OCI-LY3 (cell line): ENCODE measurements around the gene PM20D1.
A peak's percentile ranks its signal among the peaks of the same experiment; 100 is the strongest.
"Not testable (repeated sequence)": the region's sequence is repeated elsewhere in the genome, so short reads cannot be mapped to it uniquely, and the experiment has no call there.

ENCODE experiments used
- H2AFZ ChIP-seq: fragments of 200-600, 300-600 bp; shearing (Covaris generic); 2 replicates; pipeline ENCODE4 v1.6.0; 2014; ENCODE audit warnings: antibody characterized with exemption, low read depth, low read length
- H3K27ac ChIP-seq: fragments of 200-600, 300-600 bp; sonication (generic); 2 replicates; pipeline ENCODE4 v1.5.1; 2014; ENCODE audit warnings: mild to moderate bottlenecking, low read length, moderate library complexity, mixed read lengths
- H3K27me3 ChIP-seq: fragments of 200-600, 300-600 bp; sonication (generic); 2 replicates; pipeline ENCODE4 v1.6.1; 2014; ENCODE audit warnings: low read depth, low read length, mixed read lengths
- H3K36me3 ChIP-seq: fragments of 200-600, 300-600 bp; sonication (generic); replicated peaks from 2 replicates; pipeline ENCODE3; 2014; ENCODE audit warnings: low read depth, low read length, mixed read lengths
- H3K4me1 ChIP-seq: fragments of 300-600, 200-600 bp; sonication (generic); 2 replicates; pipeline ENCODE4 v1.6.1; 2014; ENCODE audit warnings: low read length, mixed read lengths
- H3K4me2 ChIP-seq: fragments of 200-600, 300-600 bp; sonication (generic); 2 replicates; pipeline ENCODE4 v1.6.1; 2014; ENCODE audit warnings: low read length, mixed read lengths
- H3K4me3 ChIP-seq: fragments of 300-600, 200-600 bp; sonication (generic); 2 replicates; pipeline ENCODE4 v1.5.1; 2014; ENCODE audit warnings: antibody characterized with exemption, mild to moderate bottlenecking, low read length, moderate library complexity
- H3K79me2 ChIP-seq: fragments of 300-600, 200-600 bp; shearing (Covaris generic); 2 replicates; pipeline ENCODE4 v1.6.1; 2014; ENCODE audit warnings: mild to moderate bottlenecking, low read length, mixed read lengths
- H3K9ac ChIP-seq: fragments of 300-600, 200-600 bp; shearing (Covaris generic); 2 replicates; pipeline ENCODE4 v1.6.0; 2014; ENCODE audit warnings: mild to moderate bottlenecking, low read length, moderate library complexity
- H3K9me3 ChIP-seq: fragments of 200-600, 300-600 bp; shearing (Covaris generic); 2 replicates; pipeline ENCODE4 v1.6.1; 2014; ENCODE audit warnings: low read length, mixed read lengths; ENCODE audit not compliant: insufficient read depth
- H4K20me1 ChIP-seq: fragments of 200-600, 300-600 bp; sonication (generic); 2 replicates; pipeline ENCODE4 v1.6.1; 2016; ENCODE audit warnings: low read length, mixed read lengths; ENCODE audit not compliant: insufficient read depth
- CTCF ChIP-seq: fragments of 200-600, 300-600 bp; sonication (generic); IDR thresholded peaks from 2 replicates; pipeline ENCODE4 v1.5.1; 2014; ENCODE audit warnings: antibody characterized with exemption, low read length, low read depth
- EZH2phosphoT487 ChIP-seq: fragments of 200-600 bp; shearing (Covaris generic); IDR thresholded peaks from 2 replicates; pipeline ENCODE4 v1.6.1; 2018; ENCODE audit warnings: antibody characterized with exemption, mixed run types, low read depth

Gene PM20D1

GRCh38 chr1:205870236-205870635, 20.3 kb upstream of the PM20D1 start:
- no peak overlapping the region for H3K27ac ChIP-seq
- H3K9ac ChIP-seq = no peak overlapping the region
- H3K36me3 ChIP-seq = no peaks in the 10 kb centered on the region
- H3K4me1 ChIP-seq = peaks cover 6% of the 10 kb centered on the region
- H3K4me2 ChIP-seq = no peak overlapping the region
- no peaks in the 10 kb centered on the region for H3K27me3 ChIP-seq
- no peaks in the 10 kb centered on the region for H3K9me3 ChIP-seq
- H2AFZ ChIP-seq = no peak overlapping the region
- H3K4me3 ChIP-seq = no peak overlapping the region
- H3K79me2 ChIP-seq = no peaks in the 10 kb centered on the region
- TF ChIP-seq EZH2phosphoT487 (no peak), CTCF (no peak)
- H4K20me1 ChIP-seq = no peaks in the 10 kb centered on the region

- Histone ChIP-seq H3K79me2 (no peaks in the 10 kb centered on the region), H4K20me1 (no peaks in the 10 kb centered on the region), H3K9me3 (peaks cover 28% of the 10 kb centered on the region), H3K4me3 (no peak overlapping the region), H3K4me2 (no peak overlapping the region), H2AFZ (no peak overlapping the region), H3K9ac (no peak overlapping the region), H3K36me3 (peaks cover 16% of the 10 kb centered on the region), H3K4me1 (peaks cover 15% of the 10 kb centered on the region), H3K27ac (no peak overlapping the region), H3K27me3 (no peaks in the 10 kb centered on the region)
- TF ChIP-seq CTCF = no peak
- no peak for TF ChIP-seq EZH2phosphoT487
These were observed 11.6 kb upstream of the PM20D1 start for GRCh38 chr1:205861540-205861939.

- TF ChIP-seq CTCF = peak; percentile 30
- no peak for TF ChIP-seq EZH2phosphoT487
- H3K27ac ChIP-seq = no peak overlapping the region
- H3K36me3 ChIP-seq = peaks cover 16% of the 10 kb centered on the region
- H2AFZ ChIP-seq = no peak overlapping the region
- no peaks in the 10 kb centered on the region for H3K79me2 ChIP-seq
- H3K9ac ChIP-seq = no peak overlapping the region
- H3K9me3 ChIP-seq = peaks cover 28% of the 10 kb centered on the region
- no peak overlapping the region for H3K4me2 ChIP-seq
- no peaks in the 10 kb centered on the region for H3K27me3 ChIP-seq
- H4K20me1 ChIP-seq = no peaks in the 10 kb centered on the region
- H3K4me3 ChIP-seq = no peak overlapping the region
- H3K4me1 ChIP-seq = peaks cover 15% of the 10 kb centered on the region
These were observed 8.4 kb upstream of the PM20D1 start for GRCh38 chr1:205858141-205858961.

GRCh38 chr1:205857501-205857900, 7.6 kb upstream of the PM20D1 start:
- H2AFZ ChIP-seq, H4K20me1 ChIP-seq, H3K27ac ChIP-seq, H3K27me3 ChIP-seq, H3K4me2 ChIP-seq, H3K4me3 ChIP-seq, H3K9ac ChIP-seq, H3K79me2 ChIP-seq: not testable (repeated sequence)
- peaks cover 15% of the 10 kb centered on the region for H3K36me3 ChIP-seq
- peaks cover 24% of the 10 kb centered on the region for H3K9me3 ChIP-seq
- peaks cover 15% of the 10 kb centered on the region for H3K4me1 ChIP-seq
